Measurements from ENCODE around the gene LIX1L.

GRCh38 chr1:145972580-145972979 is 14.8 kb upstream of the LIX1L start:
- TF ChIP-seq CTCF (IDR thresholded peaks at IDR 0.05; ENCODE audit: poor library complexity) (no peak), EZH2 (IDR thresholded peaks at IDR 0.05; ENCODE audit: borderline replicate concordance) (no peak)
